Endothelial cell of hepatic sinusoid (primary cell): ENCODE measurements around the gene PIAS3.
"Not testable (repeated sequence)": the region's sequence is repeated elsewhere in the genome, so short reads cannot be mapped to it uniquely, and the experiment has no call there.

Experiments used
- in situ Hi-C: cut with HindIII; loops from 2 replicates; pipeline ENCODE4 v1.10.0; 2017; ENCODE audit warnings: low sequenced_read_pairs

The PIAS3 gene

GRCh38 chr1:145827966-145828365 is 30.9 kb downstream of the PIAS3 start:
- in situ Hi-C loops = no loop called here

DNA sequence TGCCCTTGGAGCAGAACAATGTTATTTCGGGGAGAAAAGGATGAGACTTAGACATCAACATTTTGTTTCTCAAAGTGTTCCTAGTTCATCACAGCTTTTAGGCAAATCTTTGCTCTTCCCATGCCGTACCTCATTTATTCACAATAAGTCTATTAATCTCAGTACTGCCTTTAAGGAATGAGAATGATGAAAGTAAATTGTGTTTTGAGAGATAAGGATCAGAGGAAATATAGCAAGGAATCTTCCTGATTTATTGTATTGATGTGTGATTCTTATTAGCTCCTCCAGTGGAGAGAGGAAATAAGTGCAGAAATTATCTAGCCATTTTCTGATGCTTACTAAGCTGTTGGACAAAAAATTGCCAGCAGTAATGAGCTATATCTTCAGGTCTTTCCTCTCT is 32.9 kb downstream of the PIAS3 start:
- in situ Hi-C loops = no loop called here

- in situ Hi-C loops = no loop called here
Measured at GRCh38 chr1:145824499-145824842, 34.4 kb downstream of the PIAS3 start.

DNA sequence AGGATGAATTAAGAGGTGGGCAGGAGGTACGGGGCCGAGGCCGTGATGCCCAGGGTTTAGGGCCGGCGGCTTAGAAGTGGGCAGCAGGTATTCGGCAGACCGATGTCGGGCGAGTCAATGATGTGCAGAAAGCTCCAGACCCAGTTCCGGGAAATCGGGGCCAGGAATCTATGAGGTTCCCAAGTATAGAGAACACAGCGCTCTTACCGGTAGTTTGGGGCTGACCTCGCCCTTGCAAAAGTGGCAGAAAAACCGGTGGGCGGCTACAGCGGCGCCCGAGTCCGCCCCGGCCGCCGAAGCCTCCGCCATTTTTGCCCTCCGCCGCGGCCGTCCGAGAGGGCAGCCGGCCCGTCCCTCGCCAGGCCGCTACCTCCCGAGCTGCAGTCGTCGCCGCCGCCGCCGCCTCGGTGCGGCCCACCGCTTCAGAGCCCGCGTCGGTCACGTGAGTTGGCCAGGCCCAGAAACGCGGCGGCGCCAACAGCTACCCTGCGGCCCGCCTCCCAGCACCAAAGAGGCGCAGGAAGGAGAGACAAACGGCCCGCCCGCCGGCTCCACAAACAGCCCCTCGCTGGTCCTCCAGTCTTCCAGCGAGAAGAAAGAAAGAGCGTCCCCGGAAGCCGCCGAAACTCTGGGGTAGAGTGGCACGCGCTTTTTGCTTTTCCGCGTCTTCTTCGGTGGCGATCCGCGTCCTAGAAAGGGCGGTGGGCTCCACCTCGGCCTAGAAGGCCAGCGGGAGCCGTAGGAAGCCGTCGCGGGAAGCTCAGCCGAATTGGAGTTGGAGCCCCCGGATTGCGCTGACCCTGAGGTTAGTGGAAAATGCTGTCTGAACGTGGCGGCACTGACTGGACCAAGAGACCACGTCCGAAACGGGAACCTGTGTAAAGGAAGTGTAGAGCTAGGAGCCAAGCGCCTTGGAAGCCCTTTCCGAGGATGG is 35.0 kb downstream of the PIAS3 start, which contains the start of the genes POLR3C and RNF115:
POLR3C (plus strand) TSS at position 636 of the 934 bp plus-strand sequence. CDS start 1,577 bp downstream, outside the sequence.
RNF115 (minus strand) TSS at position 531 of the 934 bp plus-strand sequence; CDS start at position 309, 222 bp downstream.
- in situ Hi-C loops = no loop called here

DNA sequence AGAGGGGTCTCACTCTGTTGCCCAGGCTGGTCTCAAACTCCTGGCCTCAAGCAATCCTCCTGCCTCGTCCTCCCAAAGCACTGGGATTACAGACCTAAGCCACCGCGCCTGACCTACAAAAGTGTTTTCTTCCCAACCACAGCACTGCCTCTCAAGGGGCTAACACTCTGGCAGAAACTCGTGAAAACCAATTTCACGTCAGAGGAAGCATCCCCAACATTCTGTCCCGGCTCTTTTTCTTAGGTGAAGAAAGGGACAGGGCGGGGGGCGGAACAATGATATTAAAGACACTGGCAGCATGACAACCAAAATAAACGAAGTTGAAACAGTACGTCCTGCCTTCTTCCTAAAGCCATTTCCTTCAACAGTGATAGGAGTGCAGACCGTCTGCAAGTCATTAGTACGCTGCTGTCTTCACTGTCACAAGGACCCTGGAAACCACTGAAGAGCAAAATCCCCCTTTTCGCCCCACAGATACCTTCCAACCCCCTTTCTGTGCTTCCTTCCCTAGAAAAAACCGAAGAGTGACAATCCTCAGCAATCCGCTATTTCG is 36.0 kb downstream of the PIAS3 start:
- in situ Hi-C loops = not testable (repeated sequence)

DNA sequence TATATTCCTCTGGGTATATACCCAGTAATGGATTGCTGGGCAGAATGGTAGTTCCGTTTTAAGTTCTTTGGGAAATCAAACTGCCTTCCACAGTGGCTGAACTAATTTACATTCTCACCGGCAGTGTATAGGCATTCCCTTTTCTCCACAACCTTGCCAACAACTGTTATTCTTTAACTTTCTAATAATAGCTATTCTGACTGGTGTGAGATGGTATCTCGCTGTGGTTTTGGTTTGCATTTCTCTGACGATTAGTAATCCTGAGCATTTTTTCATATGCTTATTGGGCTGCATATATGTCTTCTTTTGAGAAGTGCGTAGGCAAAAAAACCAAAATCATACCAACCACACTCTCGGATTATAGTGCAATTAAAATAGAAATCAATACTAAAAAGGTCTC is 40.8 kb downstream of the PIAS3 start:
- in situ Hi-C loops = not testable (repeated sequence)

DNA sequence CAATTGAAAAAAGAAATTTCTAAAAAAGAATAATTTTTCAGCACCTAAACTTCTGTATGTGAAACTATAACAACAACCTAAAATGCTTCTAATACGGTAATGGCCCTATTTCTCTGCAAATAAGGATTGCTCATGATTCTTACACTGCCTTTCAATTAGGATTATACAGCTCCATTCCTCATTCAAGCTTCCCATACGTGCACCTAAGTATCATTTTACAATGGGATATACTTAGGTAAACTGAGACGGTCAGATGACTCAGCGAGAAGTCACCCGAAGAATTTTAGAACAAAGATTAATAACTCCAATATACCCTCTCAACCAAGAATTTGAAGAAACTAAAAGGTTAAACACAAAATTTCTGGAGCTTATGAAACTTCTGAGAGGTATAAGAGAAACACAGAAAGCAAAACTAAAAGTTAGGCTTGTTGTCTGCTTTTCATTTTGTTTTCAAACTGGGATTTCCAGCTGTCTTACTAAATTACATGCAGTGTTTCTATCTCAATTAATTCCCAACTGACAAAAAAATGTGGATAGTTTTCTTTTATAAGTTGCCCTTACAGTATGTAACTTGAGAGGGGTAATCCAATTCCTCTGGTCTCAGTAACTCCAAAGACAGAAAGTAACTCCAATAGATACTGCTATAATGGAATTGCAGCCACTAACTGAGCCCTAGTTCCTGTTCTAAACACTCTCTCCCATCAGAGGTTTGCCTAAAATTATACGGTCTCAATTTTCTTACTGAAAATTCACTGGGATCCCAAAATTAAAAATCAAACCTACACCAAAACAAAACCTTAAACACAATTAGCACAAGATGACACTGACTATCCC is 45.7 kb downstream of the PIAS3 start:
- in situ Hi-C loops = not testable (repeated sequence)

DNA sequence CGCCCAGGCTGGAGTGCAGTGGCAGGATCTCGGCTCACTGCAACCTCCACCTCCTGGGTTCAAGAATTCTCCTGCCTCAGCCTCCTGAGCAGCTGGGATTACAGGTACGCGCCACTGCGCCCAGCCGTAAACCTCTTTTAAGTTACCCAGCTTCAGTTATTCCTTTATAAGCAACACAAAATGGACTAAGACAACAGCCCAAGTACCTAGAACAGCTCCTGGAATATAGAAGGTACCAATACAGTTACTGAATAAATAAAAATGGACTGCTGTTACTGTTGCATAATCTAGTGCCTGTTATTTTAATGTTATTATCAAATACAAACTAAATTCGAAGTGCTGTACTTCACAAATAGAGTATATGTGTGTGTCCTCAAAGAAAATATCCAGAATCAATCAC is 52.0 kb downstream of the PIAS3 start:
- in situ Hi-C loops = no loop called here

GRCh38 chr1:145806408-145806807 is 52.5 kb downstream of the PIAS3 start:
- in situ Hi-C loops = no loop called here

DNA sequence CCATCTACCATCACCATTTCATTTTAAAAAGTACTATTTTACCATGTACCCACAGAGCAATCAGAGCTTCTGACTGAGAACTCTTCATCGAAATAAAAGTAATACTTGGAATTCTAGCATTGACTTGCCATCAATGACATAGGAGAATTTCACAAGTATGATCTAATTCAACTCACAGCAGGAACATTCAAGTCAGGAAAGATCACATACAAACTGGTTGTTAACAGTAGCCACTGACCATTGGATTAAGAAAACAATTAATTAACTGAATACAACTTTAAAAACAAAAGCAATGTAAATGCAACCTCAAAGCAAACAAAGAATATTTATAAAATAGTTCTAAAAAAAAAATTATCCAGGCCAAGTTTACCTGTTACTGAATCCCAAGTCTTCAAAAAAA is 53.8 kb downstream of the PIAS3 start:
- in situ Hi-C loops = no loop called here

GRCh38 chr1:145804235-145805045 is 54.4 kb downstream of the PIAS3 start:
- in situ Hi-C loops = no loop called here

DNA sequence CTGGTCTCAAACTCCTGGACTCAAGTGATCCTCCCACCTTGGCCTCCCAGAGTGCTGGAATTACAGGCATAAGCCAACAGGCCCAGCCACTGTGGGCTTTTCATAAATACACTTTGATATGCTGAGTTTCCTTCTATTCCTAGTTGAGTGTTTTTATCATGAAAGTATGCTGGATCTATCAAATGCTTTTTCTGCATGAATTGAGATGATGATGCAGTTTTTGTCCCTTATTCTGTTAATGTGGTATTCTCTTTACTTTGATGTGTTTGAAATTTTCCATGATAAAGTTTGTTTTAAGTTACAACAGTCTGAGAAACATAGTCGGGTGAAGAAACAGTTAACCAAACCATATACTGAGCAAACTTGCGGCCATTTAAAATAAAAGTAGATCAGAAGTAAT is 59.1 kb downstream of the PIAS3 start:
- in situ Hi-C loops = no loop called here
